ENCODE measurements around the gene PIEZO2.
A peak's percentile ranks its signal among the peaks of the same experiment; 100 is the strongest.

Gene PIEZO2

GRCh38 chr18:10791169-10791831 is 358.1 kb downstream of the PIEZO2 start:
- no peak for TF ChIP-seq CTCF (IDR thresholded peaks at IDR 0.05; ENCODE audit: unreplicated experiment in 3 of 3)
- Mint-ChIP-seq H3K27ac (no peak overlapping the region), H3K9me3 (no peaks in the 10 kb centered on the region)

GRCh38 chr18:10789180-10789579 is 360.2 kb downstream of the PIEZO2 start:
- Mint-ChIP-seq H3K27ac (no peak overlapping the region), H3K4me3 (no peak overlapping the region), H3K27me3 (ENCODE audit: low read depth) (no peaks in the 10 kb centered on the region), H3K9me3 (no peaks in the 10 kb centered on the region), H3K4me1 (no peaks in the 10 kb centered on the region), H3K36me3 (ENCODE audit: low read depth) (peaks cover 9% of the 10 kb centered on the region)
- TF ChIP-seq CTCF (IDR thresholded peaks at IDR 0.05; ENCODE audit: unreplicated experiment in 3 of 3), result no peak

More at GRCh38 chr18:10791169-10791831, 358.1 kb downstream of the PIEZO2 start:
- H3K36me3 Mint-ChIP-seq (ENCODE audit: low read depth), result peaks cover 9% of the 10 kb centered on the region
- no peaks in the 10 kb centered on the region for H3K27me3 Mint-ChIP-seq (ENCODE audit: low read depth)
- H3K4me3 Mint-ChIP-seq, result no peak overlapping the region
- no peaks in the 10 kb centered on the region for H3K4me1 Mint-ChIP-seq

- TF ChIP-seq CTCF (IDR thresholded peaks at IDR 0.05; ENCODE audit: unreplicated experiment in 3 of 3), result peak; percentile 51 to 74 (median 62)
- Mint-ChIP-seq H3K4me3 (no peak overlapping the region), H3K27me3 (ENCODE audit: low read depth) (no peaks in the 10 kb centered on the region), H3K36me3 (ENCODE audit: low read depth) (peaks cover 6% of the 10 kb centered on the region), H3K4me1 (no peaks in the 10 kb centered on the region), H3K9me3 (no peaks in the 10 kb centered on the region), H3K27ac (no peak overlapping the region)
Measured at GRCh38 chr18:10787293-10787901, 362.0 kb downstream of the PIEZO2 start.

- H3K27ac Mint-ChIP-seq, result no peak overlapping the region
- H3K4me1 Mint-ChIP-seq, result no peaks in the 10 kb centered on the region
- no peaks in the 10 kb centered on the region for H3K27me3 Mint-ChIP-seq (ENCODE audit: low read depth)
- no peak for TF ChIP-seq CTCF (IDR thresholded peaks at IDR 0.05; ENCODE audit: unreplicated experiment in 3 of 3)
- no peaks in the 10 kb centered on the region for H3K9me3 Mint-ChIP-seq
- no peaks in the 10 kb centered on the region for H3K36me3 Mint-ChIP-seq (ENCODE audit: low read depth)
- H3K4me3 Mint-ChIP-seq, result no peak overlapping the region
Measured at GRCh38 chr18:10785798-10786197, 363.6 kb downstream of the PIEZO2 start.

GRCh38 chr18:10784596-10785202 is 364.7 kb downstream of the PIEZO2 start:
- Mint-ChIP-seq H3K36me3 (ENCODE audit: low read depth) (no peaks in the 10 kb centered on the region), H3K27me3 (ENCODE audit: low read depth) (no peaks in the 10 kb centered on the region), H3K9me3 (no peaks in the 10 kb centered on the region), H3K27ac (no peak overlapping the region), H3K4me1 (no peaks in the 10 kb centered on the region), H3K4me3 (no peak overlapping the region)
- no peak for TF ChIP-seq CTCF (IDR thresholded peaks at IDR 0.05; ENCODE audit: unreplicated experiment in 3 of 3)

Measured in nephron (organoid).